Transverse colon (tissue), 4 donors: Measurements from ENCODE around the gene ALOX5AP.

Experiments used
- CTCF ChIP-seq, 5 experiments: fragments of 200-600 bp in 3 of 5; fragments of 450-650 bp in 2 of 5; sonication (generic) in 3 of 5; IDR thresholded peaks; 1 replicate in 2 of 5; 2 replicates in 3 of 5; pipeline ENCODE4 v1.5.1; 2016 to 2017; ENCODE audit warnings: antibody characterized with exemption in 5 of 5, inconsistent platforms in 3 of 5, mild to moderate bottlenecking in 2 of 5, moderate library complexity in 1 of 5
- EP300 ChIP-seq: sonication (generic); formaldehyde crosslinking; IDR thresholded peaks from one replicate; pipeline ENCODE4 v1.6.1; 2017; ENCODE audit warnings: antibody characterized with exemption, low read depth
- POLR2A ChIP-seq: fragments of 450-650 bp; IDR thresholded peaks from one replicate; pipeline ENCODE4 v1.6.1; 2016; ENCODE audit warnings: antibody characterized with exemption, mild to moderate bottlenecking, moderate library complexity
- POLR2AphosphoS5 ChIP-seq, 3 donors: sonication (generic); formaldehyde crosslinking; IDR thresholded peaks; one replicate each; pipeline ENCODE4 v1.6.1; 2016; ENCODE audit warnings: antibody characterized with exemption in 3 of 3

- TF ChIP-seq POLR2A (no peak), POLR2AphosphoS5 (IDR thresholded peaks at IDR 0.05) (no peak), CTCF (IDR thresholded peaks at IDR 0.05) (no peak), EP300 (no peak)
These were observed 52.6 kb downstream of the ALOX5AP start for GRCh38 chr13:30787738-30788525.
